ENCODE data around the gene MYB.

MYB gene

GRCh38 chr6:135250234-135250633, 69.1 kb downstream of the MYB start (continued):
- TF ChIP-seq ZNF596 (tag by site-specific recombination; IDR thresholded peaks at IDR 0.05) (no peak), TSHZ1 (tag by site-specific recombination; IDR thresholded peaks at IDR 0.05; ENCODE audit: borderline replicate concordance) (no peak), ZBTB20 (tag by site-specific recombination; IDR thresholded peaks at IDR 0.05) (no peak), ZNF112 (tag by site-specific recombination; IDR thresholded peaks at IDR 0.05) (no peak), SCRT2 (tag by site-specific recombination; IDR thresholded peaks at IDR 0.05) (no peak)

- POLR2A ChIA-PET: no interaction called here
- Histone ChIP-seq H3K4me3 (ENCODE audit: low read depth, low read length) (no peak overlapping the region), H3K9me3 (ENCODE audit: control insufficient read depth, insufficient read depth, low read depth, low read length) (no peaks in the 10 kb centered on the region), H3K36me3 (ENCODE audit: control insufficient read depth in 2 of 2, insufficient read depth in 1 of 2, low read length in 2 of 2) (no peaks in the 10 kb centered on the region), H3K4me1 (ENCODE audit: control insufficient read depth, insufficient read depth, low read length) (no peaks in the 10 kb centered on the region), H3K27ac (ENCODE audit: extremely low read depth, low read depth, low read length) (no peak overlapping the region)
- no peak for TF ChIP-seq ZNF16 (tag by site-specific recombination; IDR thresholded peaks at IDR 0.05; ENCODE audit: low read depth)
- CTCF ChIA-PET: interaction anchor here (0.5 to 1.0 kb wide), 4 partner anchors 9 to 89 kb away, joined by 3 to 5 read pairs (median 3); no protein-coding TSS in a partner anchor
Observed at GRCh38 chr6:135250751-135251497, 69.8 kb downstream of the MYB start.

GRCh38 chr6:135251498-135252441, 70.7 kb downstream of the MYB start:
- Histone ChIP-seq H3K4me1 (ENCODE audit: control insufficient read depth, insufficient read depth, low read length) (no peaks in the 10 kb centered on the region), H3K27ac (ENCODE audit: extremely low read depth, low read depth, low read length) (no peak overlapping the region), H3K9me3 (ENCODE audit: control insufficient read depth, insufficient read depth, low read depth, low read length) (no peaks in the 10 kb centered on the region), H3K36me3 (ENCODE audit: control insufficient read depth in 2 of 2, insufficient read depth in 1 of 2, low read length in 2 of 2) (no peaks in the 10 kb centered on the region), H3K4me3 (ENCODE audit: low read depth, low read length) (no peak overlapping the region)
- ChIA-PET POLR2A (no interaction called here), CTCF (no interaction called here)
- TF ChIP-seq ZNF18 (tag by site-specific recombination; IDR thresholded peaks at IDR 0.05) (no peak), HOXA7 (CRISPR knock-in tag; IDR thresholded peaks at IDR 0.05; ENCODE audit: borderline replicate concordance) (no peak), ZBTB1 (tag by site-specific recombination; IDR thresholded peaks at IDR 0.05) (no peak), ZNF501 (tag by site-specific recombination; IDR thresholded peaks at IDR 0.05) (no peak), REST (tag by site-specific recombination; IDR thresholded peaks at IDR 0.05) (no peak), ZNF654 (tag by site-specific recombination; IDR thresholded peaks at IDR 0.05; ENCODE audit: low read depth) (no peak), ZNF791 (tag by site-specific recombination; IDR thresholded peaks at IDR 0.05) (no peak), ZNF76 (tag by site-specific recombination; IDR thresholded peaks at IDR 0.05; ENCODE audit: borderline replicate concordance, low read depth) (no peak), ZNF175 (tag by site-specific recombination; IDR thresholded peaks at IDR 0.05) (no peak), ZNF292 (tag by site-specific recombination; IDR thresholded peaks at IDR 0.05; ENCODE audit: borderline replicate concordance, low read depth) (no peak), ZNF488 (tag by site-specific recombination; IDR thresholded peaks at IDR 0.05) (no peak), ELK4 (IDR thresholded peaks at IDR 0.05; ENCODE audit: borderline replicate concordance, low read depth, low read length) (no peak), ZNF266 (tag by site-specific recombination; IDR thresholded peaks at IDR 0.05; ENCODE audit: low read depth) (no peak), REPIN1 (tag by site-specific recombination; IDR thresholded peaks at IDR 0.05; ENCODE audit: low read depth) (no peak)

All from HEK293 (cell line).